Left forelimb (tissue), 1 donor: ENCODE results near the gene THEMIS2.

Source experiments
- DNase-seq: peaks from one replicate; pipeline ENCODE4 v3.0.0-alpha.2; 2018; ENCODE audit warnings: low spot score

THEMIS2 gene

GRCh38 chr1:27886353-27886679, 14.0 kb downstream of the THEMIS2 start:
- DNase-seq: no peak

DNA sequence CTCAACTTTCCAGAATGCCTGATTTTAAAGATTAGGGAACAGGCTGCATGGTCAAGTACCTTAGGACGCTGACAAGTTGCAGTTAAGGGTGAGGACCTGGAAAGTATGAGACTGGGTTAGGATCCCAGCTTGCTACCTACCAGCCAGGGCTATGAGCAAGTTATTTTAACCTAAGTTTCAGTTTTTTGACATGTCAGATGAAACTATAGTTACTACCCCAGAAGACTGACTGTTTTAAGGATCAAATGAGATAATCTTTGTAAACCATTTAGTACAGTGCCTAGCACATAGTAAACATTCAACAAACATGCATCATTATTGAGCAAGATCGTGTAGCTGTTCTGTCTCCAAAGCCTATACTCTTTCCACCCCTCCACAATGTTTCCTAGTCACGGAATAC, 14.4 kb downstream of the THEMIS2 start:
- DNase-seq: no peak

DNA sequence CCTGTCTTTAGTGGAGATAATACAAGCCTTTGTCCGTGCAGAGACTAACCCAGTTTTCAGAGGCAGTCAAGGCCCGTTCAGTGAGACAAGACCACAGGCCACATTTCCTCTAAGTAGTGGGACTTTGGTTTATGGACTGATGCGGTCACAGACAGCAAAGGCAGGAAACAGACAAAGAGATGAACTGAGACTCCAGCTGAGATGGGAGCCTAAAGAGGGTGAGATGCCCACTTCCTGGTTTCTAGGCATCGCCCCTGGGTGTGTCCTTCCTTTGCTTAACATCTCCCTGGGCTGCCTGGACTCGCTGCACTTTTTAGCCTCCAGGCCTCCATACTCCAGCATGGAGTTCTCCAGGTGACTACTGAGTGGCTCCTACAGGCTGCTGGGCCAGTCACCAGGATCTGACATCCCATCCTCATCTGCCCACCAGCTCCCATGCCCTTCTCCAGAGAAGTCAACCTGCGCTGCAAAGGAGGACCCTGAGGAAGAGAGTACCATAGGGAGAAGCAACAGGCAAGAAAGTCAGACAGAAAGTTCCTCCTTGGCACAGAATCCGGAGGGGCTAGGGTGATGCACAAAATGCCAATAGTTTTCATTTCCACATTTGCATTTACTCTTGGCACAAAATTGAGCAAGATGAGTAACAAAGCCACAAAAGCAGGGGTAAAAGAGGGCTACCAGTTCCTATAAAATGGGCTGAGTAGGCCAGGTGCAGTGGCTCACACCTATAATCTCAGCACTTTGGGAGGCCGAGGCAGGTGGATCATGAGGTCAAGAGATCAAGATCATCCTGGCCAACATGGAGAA, 15.1 kb downstream of the THEMIS2 start:
- no peak for DNase-seq

GRCh38 chr1:27889506-27889905, 17.2 kb downstream of the THEMIS2 start:
- DNase-seq: no peak

DNA sequence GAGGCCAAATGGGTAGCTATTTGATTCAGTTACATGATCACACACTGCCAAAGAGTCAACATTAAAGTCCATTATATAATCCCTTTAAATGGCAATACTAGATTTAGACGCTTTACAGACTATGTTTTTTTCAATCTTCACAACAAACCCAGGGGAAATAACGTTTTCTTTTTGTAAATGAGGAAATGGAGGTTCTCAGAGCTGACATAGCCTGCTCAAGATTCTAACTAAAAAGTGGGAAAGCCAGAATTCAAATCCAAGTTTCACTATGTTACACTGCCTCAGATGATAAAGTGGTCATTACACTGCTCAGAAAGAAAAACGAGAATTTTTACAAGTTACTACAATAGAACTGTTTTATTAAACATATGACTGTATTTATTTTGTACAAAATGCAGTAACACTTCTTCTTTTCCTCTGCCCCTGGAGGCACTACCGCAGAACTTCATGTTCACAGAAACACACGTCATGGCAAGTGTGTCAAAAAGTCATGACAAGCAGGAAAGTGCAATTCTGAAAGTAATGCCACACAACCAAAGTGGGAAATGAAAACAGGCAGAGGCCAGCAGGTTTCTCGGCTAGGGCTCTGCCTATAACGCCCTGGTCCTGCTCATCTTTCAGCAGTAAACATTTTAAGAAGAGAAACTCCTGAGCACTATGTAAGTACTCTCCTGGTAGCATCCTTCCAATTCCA, 19.0 kb downstream of the THEMIS2 start:
- DNase-seq: no peak

GRCh38 chr1:27894521-27894920, 22.2 kb downstream of the THEMIS2 start:
- no peak for DNase-seq

- no peak for DNase-seq
Observed at GRCh38 chr1:27906759-27907158, 34.4 kb downstream of the THEMIS2 start.

- DNase-seq: no peak
Observed at GRCh38 chr1:27912429-27912828, 40.1 kb downstream of the THEMIS2 start.

GRCh38 chr1:27915082-27915575, 42.8 kb downstream of the THEMIS2 start:
- no peak for DNase-seq

- DNase-seq: no peak
Observed at GRCh38 chr1:27922272-27922671, 49.9 kb downstream of the THEMIS2 start.

DNA sequence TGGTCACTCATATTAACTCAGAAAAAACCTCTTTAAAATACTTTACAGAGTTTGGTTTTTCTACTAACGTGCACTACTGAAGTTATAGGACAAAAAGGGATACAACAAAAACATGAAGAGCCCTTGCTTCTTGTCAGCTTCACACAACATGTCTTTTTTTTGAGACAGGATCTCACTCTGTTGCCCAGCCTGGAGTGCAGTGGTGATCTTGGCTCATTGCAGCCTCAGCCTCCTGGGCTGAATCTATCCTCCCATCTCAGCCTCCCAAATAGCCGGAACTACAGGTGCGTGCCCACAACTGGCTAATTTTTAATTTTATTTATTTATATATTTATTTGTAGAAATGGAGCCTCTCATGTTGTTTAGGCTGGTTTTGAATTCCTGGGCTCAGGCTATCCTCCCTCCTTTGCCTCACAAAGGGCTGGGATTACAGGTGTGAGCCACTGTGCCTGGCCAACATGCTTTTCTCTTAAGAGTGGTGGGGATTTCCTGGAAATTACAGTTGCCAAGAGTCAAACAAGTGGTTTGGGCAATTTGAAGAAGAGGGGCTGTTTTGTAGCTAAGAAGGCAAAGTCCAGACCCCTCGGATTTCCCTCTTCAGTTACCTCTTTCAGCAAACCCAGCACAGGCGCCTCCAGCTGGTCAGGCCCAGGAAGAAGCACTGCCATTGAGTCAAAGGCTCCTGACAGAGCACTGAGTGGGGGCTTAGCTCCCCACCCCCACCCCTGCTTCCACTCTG, 56.0 kb downstream of the THEMIS2 start:
- no peak for DNase-seq

DNA sequence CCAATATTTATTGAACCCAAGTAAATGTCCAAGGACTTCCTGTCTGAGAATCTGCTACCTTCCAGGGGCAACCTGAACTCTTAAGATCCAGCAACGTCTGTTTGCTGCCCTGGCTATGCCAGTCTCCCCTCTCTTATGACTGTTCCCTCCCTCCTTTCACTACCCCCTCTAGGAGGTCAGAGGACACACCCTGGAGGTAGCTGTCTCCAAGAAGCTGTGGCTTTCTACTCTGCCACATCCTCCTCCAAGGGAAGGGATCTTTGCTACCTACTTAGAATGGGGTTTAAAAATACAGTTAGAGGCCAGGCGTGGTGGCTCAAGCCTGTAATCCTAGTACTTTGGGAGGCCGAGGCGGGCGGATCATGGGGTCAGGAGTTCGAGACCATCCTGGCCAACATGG, 58.8 kb downstream of the THEMIS2 start:
- no peak for DNase-seq

GRCh38 chr1:27931759-27932158, 59.4 kb downstream of the THEMIS2 start:
- DNase-seq: no peak

GRCh38 chr1:27934818-27935549, 62.6 kb downstream of the THEMIS2 start, which contains the start of gene SMPDL3B:
SMPDL3B (plus strand) TSS chr1:27935000; CDS start chr1:27935184, 184 bp downstream.
- no peak for DNase-seq

GRCh38 chr1:27935721-27936120, 63.4 kb downstream of the THEMIS2 start:
- DNase-seq: no peak
